T-helper 22 cell (primary cell): ENCODE data around the gene MS4A4E.
"Not testable (repeated sequence)": the region's sequence is repeated elsewhere in the genome, so short reads cannot be mapped to it uniquely, and the experiment has no call there.

Experiments
- DNase-seq: peaks from one replicate; pipeline ENCODE4 v3.0.0-alpha.2; 2020; ENCODE audit warnings: low read depth

Gene MS4A4E

DNA sequence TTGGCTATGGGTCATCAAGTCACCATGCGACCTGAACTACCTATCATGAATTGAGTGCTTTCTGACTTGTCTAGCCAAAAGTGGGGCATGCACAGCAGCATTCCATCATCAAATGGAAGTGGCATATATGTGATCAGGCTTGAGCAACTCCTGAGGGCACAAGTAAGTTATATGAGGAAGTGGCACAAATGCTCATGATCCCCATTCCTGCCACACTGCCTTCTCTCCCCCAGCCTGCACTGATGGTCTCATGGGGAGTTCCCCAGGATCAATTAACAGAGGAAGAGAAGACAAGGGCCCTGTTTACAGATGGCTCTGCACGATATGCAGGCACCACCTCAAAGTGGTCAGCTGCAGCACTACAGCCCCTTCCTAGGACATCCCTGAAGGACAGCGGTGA, 21.8 kb downstream of the MS4A4E start:
- DNase-seq = no peak

DNA sequence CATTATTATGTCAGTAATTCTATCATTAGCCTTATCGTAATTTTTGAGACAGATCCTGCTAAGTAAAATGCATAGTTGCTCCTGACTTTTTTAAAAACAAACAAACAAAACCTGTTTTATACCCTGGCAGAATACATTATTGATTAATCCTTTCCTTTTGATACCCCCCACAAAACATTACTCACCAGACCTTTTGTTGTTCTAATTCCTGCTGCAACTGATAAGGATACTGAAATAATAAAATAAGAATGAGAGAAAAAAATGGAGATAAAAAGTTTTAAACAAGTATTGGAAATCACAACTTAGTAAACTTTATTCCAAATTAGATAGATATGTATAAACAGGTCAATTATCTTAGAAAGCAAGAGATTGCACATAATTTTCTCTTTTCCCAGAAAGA, 28.6 kb downstream of the MS4A4E start:
- DNase-seq = no peak

DNA sequence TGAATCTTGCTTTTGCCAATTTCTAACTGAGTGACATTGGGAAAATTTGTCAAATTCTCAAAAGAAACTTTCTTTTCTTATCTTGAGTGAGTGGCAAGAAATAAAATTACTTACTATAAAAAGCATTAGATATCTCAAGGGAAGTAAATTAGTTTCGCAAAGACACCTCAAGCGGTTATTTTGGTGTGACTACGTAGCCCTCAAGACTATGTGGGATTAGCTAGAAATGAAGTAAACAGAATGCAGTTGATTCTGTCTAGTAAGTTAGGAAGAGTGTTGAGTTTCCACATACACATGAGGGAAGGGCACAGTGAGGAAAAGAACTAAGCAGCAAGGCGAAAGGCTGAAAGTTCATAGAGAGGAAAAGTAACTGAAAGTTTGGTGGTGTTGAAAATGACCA, 31.7 kb downstream of the MS4A4E start:
- no peak for DNase-seq

DNA sequence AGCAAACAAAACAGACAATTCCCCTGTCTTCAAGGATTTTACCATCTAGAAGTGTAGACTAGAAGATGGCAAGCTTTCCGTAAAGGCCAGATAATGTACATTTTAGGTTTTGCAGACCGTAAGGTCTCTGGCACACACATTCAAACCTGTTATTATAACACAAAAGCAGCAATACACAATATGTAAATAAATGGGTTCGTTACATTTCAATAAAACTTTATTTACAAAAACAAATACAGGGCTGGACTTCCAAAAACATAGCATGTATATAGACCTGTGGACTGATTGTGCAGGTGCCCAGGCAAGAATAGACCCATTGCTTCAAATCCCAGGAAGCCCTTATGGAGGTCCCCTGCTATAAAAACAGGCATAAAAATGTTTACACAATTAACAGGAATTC, 33.0 kb downstream of the MS4A4E start:
- no peak for DNase-seq

DNA sequence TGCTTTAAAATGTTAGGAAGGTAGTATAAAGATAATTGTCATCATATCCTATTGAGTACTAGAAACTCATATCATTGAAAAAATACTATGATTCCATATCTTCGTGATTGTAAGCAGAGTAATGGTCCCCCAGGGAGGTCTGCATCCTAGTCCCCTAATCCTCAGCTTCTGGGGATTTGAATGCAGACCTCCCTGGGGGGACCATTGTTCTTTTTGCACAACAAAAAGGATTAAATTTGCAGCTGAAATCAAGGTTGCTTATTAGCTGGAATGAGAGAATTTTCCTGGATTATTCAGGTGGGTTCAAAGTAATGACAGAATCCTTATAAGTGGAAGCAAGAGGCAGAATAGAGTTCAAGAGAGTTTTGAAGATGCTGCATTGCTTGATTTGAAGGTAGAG, 34.0 kb downstream of the MS4A4E start:
- no peak for DNase-seq

DNA sequence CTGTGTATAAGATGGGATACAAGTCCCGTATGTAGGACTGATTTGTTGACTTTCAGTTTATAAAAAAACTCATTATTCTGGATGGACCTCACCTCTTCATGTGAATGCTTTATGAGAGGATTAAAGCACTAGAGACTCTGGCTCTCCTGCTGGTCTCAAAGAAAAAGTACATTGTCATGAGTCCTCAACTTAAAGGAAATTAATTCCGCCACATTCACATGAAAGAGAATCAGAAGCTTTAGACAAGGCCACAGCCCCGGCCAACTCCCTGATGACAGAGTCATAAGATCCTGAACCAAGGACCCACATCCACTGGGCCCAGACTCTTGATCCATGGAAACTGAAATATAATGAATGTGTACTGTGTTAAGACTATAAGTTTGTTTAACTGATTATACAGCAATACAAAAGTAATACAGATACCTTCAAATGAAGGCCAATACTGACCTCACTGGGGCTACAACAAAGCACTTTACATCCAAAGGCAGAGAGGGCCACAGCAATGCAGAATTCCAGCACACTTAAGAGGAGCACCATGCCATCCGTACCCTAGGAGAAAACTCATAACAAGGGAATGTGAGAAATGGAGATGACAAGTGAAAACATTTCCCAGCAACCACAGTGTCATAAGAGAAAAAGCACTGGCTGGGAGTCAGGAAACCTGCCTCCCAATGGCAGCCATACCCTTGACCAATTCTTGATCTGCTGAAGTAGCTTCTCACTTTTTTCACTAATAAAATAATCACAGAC, 34.6 kb downstream of the MS4A4E start:
- no peak for DNase-seq

DNA sequence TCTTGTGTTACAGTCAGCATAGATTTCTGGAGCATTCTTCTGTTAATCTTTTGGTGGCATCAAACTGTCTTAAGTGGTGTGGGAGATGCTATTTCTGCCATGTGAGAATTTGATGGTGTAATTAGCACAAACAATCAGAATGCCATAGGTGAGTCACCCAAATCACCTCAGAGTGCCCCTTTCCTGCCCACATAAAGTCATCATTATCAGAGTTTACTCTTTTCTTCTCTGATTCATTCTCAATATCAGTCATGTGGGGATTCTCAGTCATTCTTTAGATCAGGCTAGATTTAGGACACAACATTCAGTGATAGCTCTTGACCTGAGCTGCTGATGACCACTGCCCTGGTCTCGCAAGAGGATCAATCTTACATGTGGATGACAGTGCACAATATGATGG, 36.3 kb downstream of the MS4A4E start:
- no peak for DNase-seq

DNA sequence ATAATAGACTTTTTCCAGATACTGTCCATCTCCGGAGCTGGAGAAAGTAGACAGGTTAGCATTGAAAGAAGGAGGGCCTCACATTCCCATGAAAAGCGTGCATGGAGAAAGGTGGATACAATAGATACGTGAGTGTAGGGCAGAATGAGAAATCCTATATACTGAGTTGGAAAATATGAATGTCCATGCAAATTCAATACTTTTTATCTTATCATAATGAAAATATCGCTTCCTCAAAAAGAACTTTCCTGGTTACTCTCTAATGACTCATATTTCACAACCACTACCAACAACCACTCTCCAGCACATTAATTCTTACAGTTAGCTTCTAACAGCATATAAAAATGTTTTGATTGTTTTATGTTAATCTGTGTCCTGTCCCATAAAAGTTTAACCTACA, 38.0 kb downstream of the MS4A4E start:
- no peak for DNase-seq

DNA sequence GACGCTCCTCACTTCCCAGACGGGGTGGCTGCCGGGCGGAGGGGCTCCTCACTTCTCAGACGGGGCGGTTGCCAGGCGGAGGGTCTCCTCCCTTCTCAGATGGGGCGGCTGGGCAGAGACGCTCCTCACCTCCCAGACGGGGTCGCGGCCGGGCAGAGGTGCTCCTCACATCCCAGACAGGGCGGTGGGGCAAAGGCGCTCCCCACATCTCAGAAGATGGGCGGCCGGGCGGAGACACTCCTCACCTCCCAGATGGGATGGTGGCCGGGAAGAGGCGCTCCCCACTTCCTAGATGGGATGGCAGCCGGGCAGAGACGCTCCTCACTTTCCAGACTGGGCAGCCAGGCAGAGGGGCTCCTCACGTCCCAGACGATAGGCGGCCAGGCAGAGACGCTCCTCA, 41.6 kb downstream of the MS4A4E start:
- DNase-seq = not testable (repeated sequence)

DNA sequence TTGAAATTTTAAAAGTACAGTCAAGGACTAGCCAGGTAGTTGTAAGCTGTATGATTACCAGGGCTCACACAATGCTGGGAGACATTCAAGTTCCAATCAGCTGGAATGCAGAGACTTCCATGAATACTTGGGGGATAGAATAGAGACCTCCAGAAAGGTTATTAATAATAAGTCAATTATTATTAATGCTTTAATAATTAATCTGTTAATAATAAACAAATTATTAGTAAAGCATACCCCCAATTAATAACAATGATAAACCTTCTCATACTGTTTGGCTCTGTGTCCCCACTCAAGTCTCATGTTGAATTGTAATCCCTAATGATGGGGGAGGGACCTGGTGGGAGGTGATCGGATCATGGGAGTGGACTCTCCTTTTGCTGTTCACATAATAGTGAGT, 45.5 kb downstream of the MS4A4E start:
- no peak for DNase-seq

DNA sequence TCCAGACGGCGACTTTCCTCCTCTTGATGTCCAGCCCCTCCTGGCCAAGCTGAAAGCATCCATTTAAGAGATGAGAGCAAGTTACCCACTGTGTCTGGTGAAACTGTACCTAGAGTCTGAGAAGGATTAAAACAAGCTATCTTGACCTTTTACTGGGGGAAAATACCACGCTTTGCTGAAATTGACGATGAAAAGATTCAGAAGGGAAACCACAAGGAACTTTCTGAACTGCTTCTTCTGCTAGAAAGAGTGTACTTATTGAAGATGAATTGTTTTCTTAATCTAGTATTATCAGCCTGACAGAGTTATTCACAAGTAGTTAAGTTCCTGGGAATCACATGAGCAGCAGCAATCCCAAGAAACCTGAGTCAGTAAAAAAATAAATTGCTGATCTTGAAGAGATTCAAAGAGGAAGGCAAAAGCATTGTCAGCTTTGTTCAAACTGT, 47.0 kb downstream of the MS4A4E start:
- no peak for DNase-seq

DNA sequence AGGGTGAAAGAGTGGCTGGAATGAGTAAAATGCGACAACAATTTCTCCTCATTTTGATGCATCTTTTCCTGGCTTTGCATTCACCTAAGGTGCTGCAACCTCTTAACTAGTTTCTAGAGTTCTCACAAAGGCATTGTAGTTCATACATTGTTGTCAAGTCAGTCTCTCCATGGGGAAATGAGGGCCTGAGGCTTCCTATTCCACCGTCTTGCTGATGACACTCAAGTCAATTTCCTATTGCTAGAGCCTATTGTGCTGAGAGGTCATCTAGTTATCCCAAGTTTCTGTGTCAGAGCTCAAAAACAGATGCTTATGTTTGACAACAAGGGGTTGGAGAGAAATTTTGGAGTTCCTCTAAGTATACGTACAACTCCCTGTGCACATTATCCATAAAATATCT, 48.4 kb downstream of the MS4A4E start:
- no peak for DNase-seq

DNA sequence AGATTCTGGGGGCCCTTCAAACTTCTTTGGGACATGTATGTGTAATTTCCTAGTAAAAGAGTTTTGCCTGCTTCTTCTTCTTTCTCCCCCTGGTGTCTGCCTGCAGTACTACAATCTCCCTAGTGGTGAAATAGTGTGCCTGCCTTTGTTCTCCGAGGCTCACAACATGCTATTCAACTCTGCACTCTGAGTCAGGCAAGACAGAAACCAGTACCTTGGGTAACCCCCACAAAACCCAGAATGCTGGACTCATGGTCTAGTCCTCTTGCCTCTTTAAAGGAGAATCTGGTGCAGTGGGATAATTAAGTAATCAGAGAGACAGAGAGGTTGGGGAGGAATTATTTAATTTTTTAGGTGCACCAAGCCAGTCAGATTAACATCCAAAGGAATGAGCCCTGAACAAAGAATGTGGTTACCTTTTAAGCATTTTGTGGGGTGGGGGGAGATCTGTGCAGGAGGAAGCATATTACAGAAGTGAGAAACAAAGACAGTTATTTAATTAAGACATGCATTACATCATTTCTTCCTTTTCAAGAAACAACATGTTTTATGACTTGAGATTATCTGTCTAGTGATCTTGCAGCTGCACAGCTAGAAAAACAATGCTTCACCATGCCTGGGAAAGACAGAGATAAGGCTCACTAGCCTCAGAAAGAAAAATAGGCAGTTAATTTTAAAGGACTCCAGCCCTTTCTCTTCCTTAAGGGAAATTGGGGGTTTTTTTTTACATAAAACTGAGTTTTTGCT, 49.1 kb downstream of the MS4A4E start:
- no peak for DNase-seq

DNA sequence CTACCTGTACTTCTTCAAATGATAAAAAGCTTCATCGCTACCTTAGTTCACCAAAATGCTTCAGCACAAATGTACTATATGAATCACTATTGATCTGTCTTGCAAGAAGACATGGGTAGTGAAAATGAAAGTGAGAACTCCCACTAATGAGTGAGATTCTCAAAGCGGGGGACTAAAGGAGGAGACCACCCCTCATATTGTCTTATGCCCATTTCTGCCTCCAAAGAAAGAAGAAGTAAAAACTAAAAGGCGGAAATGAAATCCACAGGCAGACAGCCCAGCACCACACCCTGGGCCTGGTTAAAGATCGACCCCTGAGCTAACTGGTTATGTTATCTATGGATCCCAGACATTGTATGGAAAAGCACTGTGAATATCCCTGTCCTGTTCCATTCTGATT, 50.4 kb downstream of the MS4A4E start:
- DNase-seq = not testable (repeated sequence)

DNA sequence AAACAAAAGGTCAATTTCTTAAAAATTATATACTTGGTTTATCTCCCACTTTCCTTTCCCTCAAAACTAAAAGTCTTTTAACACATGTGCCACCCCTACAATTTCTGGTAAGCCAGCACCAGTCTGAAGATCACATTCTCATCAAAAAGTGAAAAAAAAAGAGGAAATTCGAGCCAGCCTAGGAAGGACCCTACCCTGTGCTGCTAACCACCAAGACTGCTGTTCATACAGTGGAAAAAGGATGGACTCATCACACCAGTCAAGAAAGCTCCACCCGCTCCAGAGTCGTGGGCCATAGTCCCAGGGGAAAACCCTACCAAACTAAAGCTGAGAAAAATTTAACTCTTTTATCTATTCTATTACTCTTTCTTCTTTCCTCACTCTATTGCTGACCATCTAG, 54.5 kb downstream of the MS4A4E start:
- not testable (repeated sequence) for DNase-seq

DNA sequence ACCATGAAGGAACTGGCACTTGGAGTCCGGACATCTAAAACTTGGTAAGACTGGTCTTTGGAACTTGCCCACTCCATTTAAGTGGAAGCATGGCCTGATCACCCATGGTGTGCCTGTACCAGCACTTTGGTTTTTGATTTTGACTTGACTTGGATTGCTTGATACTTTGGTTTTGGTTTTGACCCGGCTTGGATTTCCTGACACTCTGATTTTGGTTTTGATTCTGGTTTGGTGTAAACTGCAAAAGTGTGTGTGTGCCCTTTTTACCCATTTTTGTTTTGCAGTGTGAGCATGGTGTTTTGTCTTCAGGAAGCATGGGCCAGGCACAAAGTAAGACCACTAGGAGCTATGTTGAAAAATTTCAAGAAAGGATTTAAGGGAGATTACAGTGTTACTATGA, 56.8 kb downstream of the MS4A4E start:
- DNase-seq = not testable (repeated sequence)

DNA sequence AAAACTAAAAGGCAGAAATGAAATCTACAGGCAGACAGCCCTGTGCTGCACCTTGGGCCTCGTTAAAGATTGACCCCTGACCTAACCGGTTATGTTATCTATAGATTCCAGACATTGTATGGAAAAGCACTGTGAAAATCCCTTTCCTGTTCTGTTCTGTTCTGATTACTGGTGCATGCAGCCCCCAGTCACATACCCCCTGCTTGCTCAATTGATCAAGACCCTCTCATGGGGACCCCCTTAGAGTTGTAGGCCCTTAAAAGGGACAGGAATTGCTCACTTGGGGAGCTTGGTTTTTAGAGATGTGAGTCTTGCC, 57.5 kb downstream of the MS4A4E start:
- not testable (repeated sequence) for DNase-seq

DNA sequence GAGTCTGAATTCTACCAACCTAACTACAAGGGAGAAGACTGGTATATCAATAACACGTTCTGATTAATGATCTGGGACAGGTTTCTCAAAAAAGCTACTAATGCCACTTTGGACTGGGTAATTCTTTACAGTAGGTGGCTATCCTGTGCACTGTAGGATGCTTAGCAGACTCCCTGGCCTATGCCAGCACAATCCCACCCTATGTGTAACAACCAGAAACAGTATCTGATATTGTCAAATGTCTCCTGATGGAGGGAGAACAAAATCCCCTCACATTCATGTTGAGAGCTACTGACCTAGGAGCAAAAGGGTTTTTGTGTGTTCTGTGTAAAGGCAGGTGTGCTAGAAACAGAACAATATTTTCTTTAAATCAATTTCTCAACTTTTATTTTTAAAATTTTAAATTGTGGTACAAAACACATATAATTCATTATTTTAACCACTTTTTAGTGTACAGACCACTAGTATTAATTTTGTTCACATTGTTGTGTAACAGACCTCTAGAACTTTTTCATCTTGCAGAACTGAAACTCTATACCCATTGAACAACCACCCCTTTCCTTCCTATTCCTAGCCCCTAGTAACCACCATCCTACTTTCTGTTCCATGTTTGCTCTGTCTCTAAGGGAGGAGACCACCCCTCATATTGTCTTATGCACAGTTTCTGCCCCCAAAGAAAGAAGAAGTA, 58.0 kb downstream of the MS4A4E start:
- no peak for DNase-seq

DNA sequence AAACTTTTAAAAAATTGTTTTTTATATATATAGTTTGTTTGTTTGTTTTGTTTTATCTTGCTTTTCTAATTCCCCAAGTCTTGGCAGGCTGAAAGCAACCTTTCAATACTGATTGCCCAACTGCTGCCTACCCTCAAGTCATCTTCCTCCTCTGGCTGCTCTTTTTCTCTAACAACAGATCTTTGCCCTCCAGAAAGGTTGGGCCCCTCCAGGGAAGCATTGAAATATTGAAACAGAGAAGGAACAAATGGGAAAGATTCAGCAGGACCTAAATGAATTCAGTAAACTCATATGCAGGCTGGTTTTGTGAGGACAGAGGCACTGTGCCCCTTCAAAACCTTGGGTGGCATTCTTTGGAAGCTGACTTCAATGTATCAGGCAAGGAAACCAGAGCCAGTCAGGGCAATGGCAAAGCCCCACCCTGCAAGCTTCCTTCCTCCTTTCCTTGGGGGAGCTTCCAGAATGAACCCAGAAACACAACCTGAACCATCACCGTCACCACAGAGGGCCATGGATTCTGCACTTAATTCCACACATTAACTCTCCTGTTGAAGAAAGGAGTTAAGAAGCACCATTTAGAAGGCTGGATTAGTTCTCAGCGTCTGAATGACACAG, 59.2 kb downstream of the MS4A4E start:
- no peak for DNase-seq

DNA sequence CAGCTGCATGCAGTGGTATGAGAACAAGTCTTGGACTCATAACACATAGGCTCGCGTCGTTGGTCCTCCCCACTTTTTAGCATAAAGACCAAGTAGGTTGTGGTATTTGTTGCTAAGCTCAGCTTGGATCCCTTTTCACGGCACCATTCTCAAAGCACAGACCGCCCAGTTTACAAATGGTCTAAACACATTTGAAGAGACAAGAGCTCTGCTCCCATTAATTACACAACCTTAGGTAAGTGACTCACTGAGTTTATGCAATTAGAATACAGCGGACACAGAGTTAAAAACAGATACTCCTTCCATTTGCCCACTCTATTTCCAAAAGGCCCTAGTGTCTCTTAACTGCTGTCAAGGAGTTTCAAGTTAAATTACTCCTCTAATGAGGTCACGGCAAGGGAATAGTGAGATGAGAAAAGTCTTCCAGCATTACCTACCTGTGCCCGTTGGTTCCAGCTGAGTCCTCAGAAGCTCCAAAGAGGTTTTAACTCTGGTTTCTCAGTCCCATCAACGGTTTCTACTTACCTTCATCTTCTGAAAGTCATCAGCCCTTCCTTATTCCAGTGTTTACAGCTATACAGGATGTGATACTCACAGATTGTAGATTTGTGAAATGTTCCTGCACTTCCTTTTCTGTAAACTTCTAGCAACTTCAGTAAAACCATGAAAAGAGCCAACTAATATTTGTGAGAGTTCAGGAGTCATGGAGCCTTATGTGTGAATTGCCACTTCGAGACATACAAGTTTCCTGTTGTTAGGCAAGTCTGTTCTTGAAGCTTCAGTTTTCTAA, 60.2 kb downstream of the MS4A4E start, which contains the start of gene MS4A6A:
MS4A6A (minus strand) TSS at position 543 of the 790 bp plus-strand sequence. CDS start 1,356 bp downstream, outside the sequence.
- DNase-seq = no peak

DNA sequence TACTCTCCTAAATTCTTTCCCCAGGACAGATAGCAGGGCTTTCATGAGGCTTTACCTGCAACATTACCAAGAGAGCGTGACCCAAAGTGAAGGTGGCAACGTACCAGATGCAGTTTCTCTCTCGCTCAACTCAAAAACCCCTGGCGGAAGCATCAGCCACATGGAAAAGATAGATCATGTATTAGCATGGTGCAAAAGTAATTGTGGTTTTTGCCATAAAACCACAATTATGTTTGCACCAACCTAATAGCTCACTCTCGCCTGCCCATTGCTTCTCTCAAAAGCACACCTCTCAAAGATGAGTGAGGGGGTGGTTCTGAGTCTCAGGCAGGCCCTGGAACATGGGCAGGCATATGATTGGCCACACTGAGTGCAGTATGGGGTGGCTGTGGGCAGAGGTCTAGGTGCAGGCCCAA, 67.1 kb downstream of the MS4A4E start:
- no peak for DNase-seq

DNA sequence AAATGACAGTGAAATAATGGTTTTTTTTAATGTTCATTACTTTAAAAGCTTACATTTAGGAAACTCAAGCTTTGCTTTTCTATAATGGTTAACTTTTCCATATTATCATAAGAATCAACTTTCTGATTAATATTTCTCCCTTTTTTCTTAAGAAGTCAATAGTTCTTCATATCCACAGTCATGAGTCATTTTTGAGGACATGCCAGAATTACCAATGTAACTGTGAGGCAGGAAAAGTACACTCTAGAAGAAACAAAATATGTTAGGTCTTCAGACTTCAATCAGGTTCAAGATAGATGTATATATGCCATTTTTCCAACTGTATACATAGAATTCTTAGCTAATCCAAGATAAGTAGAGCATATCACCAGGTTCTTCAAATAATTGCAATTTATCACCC, 70.9 kb downstream of the MS4A4E start:
- DNase-seq = no peak
